Cardiac muscle cell (in vitro differentiated cells and primary cell): ENCODE measurements around the gene COLQ. TPM values are rescaled to one million over a fixed set of nuclear protein-coding genes. Genes with fewer than 3 reads are reported as not detected.
"Not testable (repeated sequence)": the region's sequence is repeated elsewhere in the genome, so short reads cannot be mapped to it uniquely, and the experiment has no call there.

ENCODE experiments used
- DNase-seq, 2 donors: peaks; one replicate each; pipeline versions ENCODE4 v3.0.0 to v3.0.0-alpha.2; 2010 to 2017; ENCODE audit warnings: low read depth in 1 of 2, low spot score in 1 of 2
- H3K27ac ChIP-seq: fragments of 200-600 bp; sonication (generic); 2 replicates; pipeline ENCODE4 v1.5.1; 2016
- H3K27me3 ChIP-seq: fragments of 200-600 bp; sonication (generic); 2 replicates; pipeline ENCODE4 v1.6.0; 2016; ENCODE audit warnings: control low read depth
- H3K36me3 ChIP-seq: fragments of 200-600 bp; sonication (generic); 2 replicates; pipeline ENCODE4 v1.5.1; 2016; ENCODE audit warnings: control low read depth
- H3K4me1 ChIP-seq: fragments of 200-600 bp; sonication (generic); 2 replicates; pipeline ENCODE4 v1.8.1; 2017; ENCODE audit warnings: low read depth, mild to moderate bottlenecking, mixed run types
- H3K4me3 ChIP-seq: fragments of 200-600 bp; sonication (generic); 2 replicates; pipeline ENCODE4 v1.5.1; 2016; ENCODE audit warnings: mild to moderate bottlenecking
- H3K9me3 ChIP-seq: fragments of 200-600 bp; sonication (generic); 2 replicates; pipeline ENCODE4 v1.5.1; 2017; ENCODE audit warnings: low read depth, mild to moderate bottlenecking, control low read depth
- polyA plus RNA-seq: library from polyadenylated mRNA; unstranded; fragments of >200 nt; fragmentation: Nextera tagmentation; extraction: Ambion mirVana; gene quantifications from 2 replicates; pipeline ENCODE4 v1.2.1, GENCODE V29; 2016
- total RNA-seq: library from RNA; depleted of rRNA; stranded (reverse); fragments of >200 nt; gene quantifications from 2 replicates; pipeline ENCODE4 v1.2.3, GENCODE V29; 2016
- TF ChIP-seq, protein P1 (sequence below): IDR thresholded peaks from 2 replicates; pipeline ENCODE4 v1.5.1; 2012; ENCODE audit warnings: low read depth, mild to moderate bottlenecking, low read length

The COLQ gene
- total and polyA plus RNA-seq, 2 experiments from 2014 or later: 7.5 to 10.4 TPM

DNA sequence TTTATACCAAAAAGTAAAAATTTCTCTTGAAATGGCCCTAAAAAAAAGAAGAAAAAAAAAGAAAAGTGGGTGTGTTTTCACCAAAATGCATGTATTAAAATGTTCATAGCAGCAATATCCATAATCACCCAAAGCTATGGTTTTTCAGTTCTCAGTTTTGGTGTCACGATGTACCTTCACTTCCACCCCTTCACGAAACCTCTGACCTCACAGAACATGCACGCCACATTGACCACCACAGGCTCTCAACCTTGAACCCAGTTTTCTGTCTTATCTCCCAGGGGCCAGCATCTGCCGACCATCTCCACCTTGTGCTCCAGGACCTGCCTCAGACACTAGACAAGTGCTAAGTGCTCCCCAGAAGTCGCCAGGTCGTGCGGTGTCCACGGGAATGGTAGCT is 30.4 kb downstream of the COLQ start:
- Histone ChIP-seq H3K27ac (no peak overlapping the region), H3K4me1 (peaks cover 11% of the 10 kb centered on the region), H3K4me3 (no peak overlapping the region), H3K9me3 (no peaks in the 10 kb centered on the region), H3K36me3 (no peaks in the 10 kb centered on the region), H3K27me3 (no peaks in the 10 kb centered on the region)
- no peak for DNase-seq
- TF ChIP-seq, protein P1, sequence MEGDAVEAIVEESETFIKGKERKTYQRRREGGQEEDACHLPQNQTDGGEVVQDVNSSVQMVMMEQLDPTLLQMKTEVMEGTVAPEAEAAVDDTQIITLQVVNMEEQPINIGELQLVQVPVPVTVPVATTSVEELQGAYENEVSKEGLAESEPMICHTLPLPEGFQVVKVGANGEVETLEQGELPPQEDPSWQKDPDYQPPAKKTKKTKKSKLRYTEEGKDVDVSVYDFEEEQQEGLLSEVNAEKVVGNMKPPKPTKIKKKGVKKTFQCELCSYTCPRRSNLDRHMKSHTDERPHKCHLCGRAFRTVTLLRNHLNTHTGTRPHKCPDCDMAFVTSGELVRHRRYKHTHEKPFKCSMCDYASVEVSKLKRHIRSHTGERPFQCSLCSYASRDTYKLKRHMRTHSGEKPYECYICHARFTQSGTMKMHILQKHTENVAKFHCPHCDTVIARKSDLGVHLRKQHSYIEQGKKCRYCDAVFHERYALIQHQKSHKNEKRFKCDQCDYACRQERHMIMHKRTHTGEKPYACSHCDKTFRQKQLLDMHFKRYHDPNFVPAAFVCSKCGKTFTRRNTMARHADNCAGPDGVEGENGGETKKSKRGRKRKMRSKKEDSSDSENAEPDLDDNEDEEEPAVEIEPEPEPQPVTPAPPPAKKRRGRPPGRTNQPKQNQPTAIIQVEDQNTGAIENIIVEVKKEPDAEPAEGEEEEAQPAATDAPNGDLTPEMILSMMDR: no peak

DNA sequence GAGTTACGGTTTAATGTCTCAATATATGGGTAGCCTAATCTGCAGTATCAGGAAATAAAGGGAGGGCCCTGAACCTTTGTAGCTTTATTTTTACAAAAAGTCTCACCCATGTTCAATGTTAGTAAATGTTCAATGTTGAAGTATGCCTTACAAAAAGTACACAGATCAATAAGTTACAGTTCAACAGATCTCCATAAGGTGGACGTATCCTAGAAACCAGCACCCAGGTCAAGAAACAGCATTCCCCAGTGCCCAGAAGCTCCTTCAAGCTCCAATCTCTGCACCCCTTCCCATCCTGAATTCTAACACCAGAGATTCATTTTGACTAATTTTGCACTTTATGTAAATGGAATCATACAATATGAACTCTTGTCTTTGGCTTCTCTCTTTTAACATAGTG is 31.3 kb downstream of the COLQ start:
- DNase-seq: no peak
- Histone ChIP-seq H3K4me3 (no peak overlapping the region), H3K9me3 (no peaks in the 10 kb centered on the region), H3K36me3 (no peaks in the 10 kb centered on the region), H3K27ac (no peak overlapping the region), H3K27me3 (no peaks in the 10 kb centered on the region), H3K4me1 (peaks cover under 1% of the 10 kb centered on the region)
- TF ChIP-seq, protein P1: no peak

DNA sequence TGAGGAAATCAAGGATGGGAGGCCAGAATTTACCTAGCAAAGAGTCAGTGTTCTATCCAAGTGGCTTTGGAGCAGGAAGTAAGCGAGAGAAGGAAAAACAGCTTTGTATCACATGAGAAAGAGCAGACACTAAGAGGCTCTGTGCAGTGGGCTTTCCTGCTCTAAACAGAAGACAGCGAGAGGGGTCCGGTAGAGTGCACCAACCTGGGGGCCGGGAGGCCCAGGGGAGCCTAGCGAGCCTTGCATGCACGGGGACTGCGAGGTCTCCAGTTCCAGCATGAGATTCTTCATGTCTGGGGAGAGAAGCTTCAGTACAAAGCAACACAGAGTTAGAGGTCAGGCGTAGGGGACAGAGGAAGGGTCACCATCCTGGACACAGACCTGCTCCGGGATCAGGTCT is 33.5 kb downstream of the COLQ start:
- Histone ChIP-seq H3K27ac (no peak overlapping the region), H3K27me3 (no peaks in the 10 kb centered on the region), H3K9me3 (no peaks in the 10 kb centered on the region), H3K4me1 (no peaks in the 10 kb centered on the region), H3K36me3 (no peaks in the 10 kb centered on the region), H3K4me3 (no peak overlapping the region)
- TF ChIP-seq, protein P1: no peak
- no peak for DNase-seq

DNA sequence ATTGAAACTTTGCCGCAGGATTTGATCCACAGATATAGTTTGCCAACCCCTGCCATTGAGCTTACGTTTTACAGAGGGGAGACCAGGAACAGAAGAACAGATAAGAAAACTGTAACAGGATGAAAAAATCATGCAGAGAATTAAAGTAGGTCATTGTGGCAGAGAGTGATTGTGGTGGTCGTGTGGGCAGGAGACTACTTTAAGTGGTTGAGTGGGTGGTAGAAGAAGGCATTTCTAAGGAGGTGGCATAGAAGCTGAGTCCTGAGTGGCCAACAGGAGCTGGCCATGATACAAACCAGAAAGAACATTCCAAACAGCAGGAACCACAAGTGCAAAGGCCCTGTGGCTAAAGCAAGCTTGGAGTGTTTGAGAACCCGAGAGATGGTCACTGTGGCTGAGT is 34.5 kb downstream of the COLQ start:
- Histone ChIP-seq H3K4me1 (no peaks in the 10 kb centered on the region), H3K27me3 (no peaks in the 10 kb centered on the region), H3K27ac (no peak overlapping the region), H3K4me3 (no peak overlapping the region), H3K9me3 (no peaks in the 10 kb centered on the region), H3K36me3 (no peaks in the 10 kb centered on the region)
- TF ChIP-seq, protein P1: no peak
- DNase-seq: no peak

DNA sequence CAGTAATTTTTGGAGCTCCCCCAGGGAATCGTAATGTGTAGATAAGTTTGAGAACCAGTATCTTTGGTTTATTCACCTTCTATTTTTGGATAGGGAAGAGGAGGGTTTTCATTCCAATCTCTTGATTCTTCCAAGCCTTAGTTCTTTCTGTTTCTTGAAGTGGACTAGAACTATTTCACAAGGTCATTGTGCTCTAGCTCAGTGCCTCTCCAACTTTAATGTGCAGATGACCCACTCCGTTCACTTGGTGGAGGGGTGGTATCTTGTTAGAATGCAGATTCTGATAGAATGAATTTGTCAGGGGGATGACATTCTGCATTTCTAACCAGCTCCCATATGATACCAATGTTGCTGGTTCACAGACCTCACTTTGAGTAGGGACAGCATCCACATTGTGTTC is 35.5 kb downstream of the COLQ start:
- no peaks in the 10 kb centered on the region for H3K27me3 ChIP-seq
- no peak for DNase-seq
- TF ChIP-seq, protein P1: no peak
- no peak overlapping the region for H3K4me3 ChIP-seq
- H3K9me3 ChIP-seq: no peaks in the 10 kb centered on the region
- no peaks in the 10 kb centered on the region for H3K4me1 ChIP-seq
- no peak overlapping the region for H3K27ac ChIP-seq
- no peaks in the 10 kb centered on the region for H3K36me3 ChIP-seq

DNA sequence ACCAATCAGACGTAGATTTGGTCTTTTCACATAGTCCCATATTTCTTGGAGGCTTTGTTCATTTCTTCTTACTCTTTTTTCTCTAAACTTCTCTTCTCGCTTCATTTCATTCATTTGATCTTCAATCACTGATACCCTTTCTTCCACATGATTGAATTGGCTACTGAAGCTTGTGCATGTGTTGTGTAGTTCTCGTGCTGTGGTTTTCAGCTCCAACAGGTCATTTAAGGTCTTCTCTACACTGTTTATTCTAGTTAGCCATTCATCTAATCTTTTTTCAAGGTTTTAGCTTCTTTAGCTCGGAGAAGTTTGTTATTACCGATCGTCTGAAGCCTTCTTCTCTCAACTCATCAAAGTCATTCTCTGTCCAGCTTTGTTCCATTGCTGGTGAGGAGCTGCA is 37.0 kb downstream of the COLQ start:
- not testable (repeated sequence) for H3K27ac ChIP-seq, H3K27me3 ChIP-seq, H3K4me1 ChIP-seq, H3K4me3 ChIP-seq, H3K9me3 ChIP-seq, H3K36me3 ChIP-seq, DNase-seq
